ENCODE data around the gene YWHAG. TPM values are rescaled to one million over a fixed set of nuclear protein-coding genes. Genes with fewer than 3 reads are reported as not detected.
A peak's percentile ranks its signal among the peaks of the same experiment; 100 is the strongest.

YWHAG gene
- total and polyA plus RNA-seq, 2 of the 13 experiments (the other 11 are each of a cell fraction or from before 2014, with no cell fraction given) = 36.9 to 67.5 TPM

- TF ChIP-seq ZBTB4 (CRISPR knock-in tag; IDR thresholded peaks at IDR 0.05; ENCODE audit: borderline replicate concordance) = 0 out of 2 replicates have a peak, but pooled peaks have one; percentile 36
- TF ChIP-seq XRCC5 (optimal IDR thresholded peaks at IDR 0.05; ENCODE audit: low read length) = peak; percentile 97
- TF ChIP-seq TEAD3 (CRISPR knock-in tag; optimal IDR thresholded peaks at IDR 0.05; ENCODE audit: borderline replicate concordance) = peak; percentile 90
- TF ChIP-seq SP5 (CRISPR knock-in tag; IDR thresholded peaks at IDR 0.05; ENCODE audit: borderline replicate concordance, low read depth) = peak; percentile 79
- TF ChIP-seq KLF9 (CRISPR knock-in tag; IDR thresholded peaks at IDR 0.05; ENCODE audit: low read depth) = 0 out of 2 replicates have a peak, but pooled peaks have one; percentile 25
- TF ChIP-seq KDM1A (CRISPR knock-in tag; IDR thresholded peaks at IDR 0.05) = no peak
- no peak for TF ChIP-seq ZBTB43 (CRISPR knock-in tag; conservative IDR thresholded peaks at IDR 0.05)
- peak; percentile 43; the same call in 1 of the 2 replicates for TF ChIP-seq KMT2A (CRISPR knock-in tag; IDR thresholded peaks at IDR 0.05)
- TF ChIP-seq MYPOP (CRISPR knock-in tag; IDR thresholded peaks at IDR 0.05) = no peak
- TF ChIP-seq ZFP82 (CRISPR knock-in tag; IDR thresholded peaks at IDR 0.05; ENCODE audit: borderline replicate concordance) = no peak
- TF ChIP-seq ZNF773 (CRISPR knock-in tag; IDR thresholded peaks at IDR 0.05; ENCODE audit: borderline replicate concordance) = no peak
- peak; percentile 80 for TF ChIP-seq KLF6 (CRISPR knock-in tag; IDR thresholded peaks at IDR 0.05)
- no peak for TF ChIP-seq MZF1 (CRISPR knock-in tag; IDR thresholded peaks at IDR 0.05; ENCODE audit: borderline replicate concordance)
- no peak for TF ChIP-seq SOX13 (IDR thresholded peaks at IDR 0.05)
- peak in 1 of 2 experiments; percentile 46; a peak in 1 of 4 replicates for TF ChIP-seq SOX13 (CRISPR knock-in tag; conservative IDR thresholded peaks at IDR 0.05 in 1 of 2, IDR thresholded peaks at IDR 0.05 in 1 of 2)
- no peak for TF ChIP-seq ZBTB2 (CRISPR knock-in tag; IDR thresholded peaks at IDR 0.05; ENCODE audit: low read depth)
- peak; percentile 65; the same call in 1 of the 2 replicates for TF ChIP-seq ZNF710 (CRISPR knock-in tag; IDR thresholded peaks at IDR 0.05; ENCODE audit: borderline replicate concordance)
- no peak for TF ChIP-seq ZFAT (CRISPR knock-in tag; conservative IDR thresholded peaks at IDR 0.05)
- peak; percentile 75; the same call in 1 of the 2 replicates for TF ChIP-seq ZNF691 (CRISPR knock-in tag; IDR thresholded peaks at IDR 0.05; ENCODE audit: borderline replicate concordance, low read depth)
Observed at GRCh38 chr7:76314042-76314721, 44.6 kb downstream of the YWHAG start (continued).
